ENCODE data around the gene CCDC85C. TPM values are rescaled to one million over a fixed set of nuclear protein-coding genes. Genes with fewer than 3 reads are reported as not detected.

The CCDC85C gene
- total and polyA plus RNA-seq, 10 of the 15 experiments (the other 5 are each of a cell fraction or from before 2014, with no cell fraction given): 0.03 to 3.6 (median 1.1) TPM

DNA sequence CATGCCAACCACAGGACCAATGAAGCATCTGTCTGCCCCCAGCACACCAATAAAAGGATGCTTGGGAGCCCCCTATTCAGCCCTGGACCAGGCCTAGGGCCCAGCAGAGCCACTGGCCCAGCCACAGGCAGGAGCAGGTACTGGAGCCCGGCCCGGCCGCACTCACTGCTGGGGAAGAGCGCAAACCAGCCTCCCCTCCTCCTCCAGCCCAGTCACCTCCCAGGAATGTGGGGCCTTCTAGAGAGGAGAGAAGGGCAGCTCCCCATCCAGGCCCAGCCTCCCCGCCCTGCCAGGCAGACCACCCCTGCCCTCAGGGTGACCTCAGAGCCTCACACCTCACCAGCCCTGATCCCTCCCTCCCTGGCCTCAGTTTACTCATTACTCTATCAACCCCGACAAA lies 66.6 kb downstream of the CCDC85C start (continued):
- TF ChIP-seq PRDM15 (CRISPR knock-in tag; IDR thresholded peaks at IDR 0.05) (no peak), POLR2A (IDR thresholded peaks at IDR 0.05; ENCODE audit: low read depth, low read length) (no peak), SMARCA5 (IDR thresholded peaks at IDR 0.05) (no peak), IKZF2 (IDR thresholded peaks at IDR 0.05) (no peak), RFX5 (IDR thresholded peaks at IDR 0.05; ENCODE audit: low read depth, low read length) (no peak), FOS (IDR thresholded peaks at IDR 0.05; ENCODE audit: borderline replicate concordance, extremely low read depth, insufficient read length) (no peak), NFYA (IDR thresholded peaks at IDR 0.05; ENCODE audit: borderline replicate concordance, low read depth, low read length) (no peak), RB1 (IDR thresholded peaks at IDR 0.05; ENCODE audit: borderline replicate concordance) (no peak)

DNA sequence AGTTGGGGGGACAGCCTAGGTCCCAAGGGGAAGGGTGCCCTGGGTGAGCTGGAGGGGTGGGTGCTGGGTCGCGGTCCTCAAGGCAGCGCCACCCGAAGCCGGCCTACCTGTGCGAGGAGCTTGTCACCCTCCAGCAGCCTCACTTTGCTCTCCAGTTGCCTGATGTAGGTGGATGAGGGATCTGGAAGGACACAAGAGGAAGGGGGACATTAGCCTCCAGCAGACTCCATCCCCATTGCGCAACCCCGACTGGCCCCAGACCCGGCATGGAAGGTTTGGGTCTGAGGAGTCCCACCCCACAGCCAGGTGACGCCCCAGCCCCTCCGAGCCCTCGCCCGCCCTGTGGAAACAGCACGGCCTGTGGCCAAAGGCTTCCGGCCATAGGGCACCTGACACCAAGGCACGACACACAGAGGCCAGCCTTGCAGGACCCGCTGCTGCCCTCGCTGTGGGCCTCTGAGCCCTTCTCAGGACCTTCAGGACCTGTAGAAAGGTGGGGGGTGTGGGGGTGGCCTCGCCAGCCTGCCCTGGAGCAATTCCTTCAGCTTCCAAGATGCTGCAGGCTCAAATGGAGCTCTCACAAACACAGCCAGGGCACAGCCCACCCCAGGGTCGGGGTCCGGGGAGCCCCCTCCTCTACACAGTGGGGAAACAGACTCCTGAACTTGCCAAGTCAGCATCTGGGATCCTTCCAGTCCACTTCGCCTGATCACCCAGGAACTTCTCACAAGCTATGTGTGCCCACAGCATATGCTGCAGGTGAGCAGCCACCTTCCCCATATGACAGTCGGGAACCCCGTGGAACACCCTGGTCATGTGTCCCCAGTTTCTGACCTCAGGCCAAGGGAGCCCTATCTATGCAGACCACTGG lies 67.9 kb downstream of the CCDC85C start:
- RAD21 ChIA-PET (ENCODE audit: unreplicated experiment): no interaction called here
- Histone ChIP-seq H3K27ac (ENCODE audit: control insufficient read depth, insufficient read depth) (no peak overlapping the region), H3K4me2 (ENCODE audit: control insufficient read depth, insufficient read depth) (no peak overlapping the region), H3K4me1 (ENCODE audit: control insufficient read depth, insufficient read depth, low read length) (no peaks in the 10 kb centered on the region), H3K27me3 (replicated peaks in 1 of 2; ENCODE audit: control insufficient read depth in 2 of 2, insufficient read depth in 2 of 2, low read length in 1 of 2) (no peaks in the 10 kb centered on the region), H4K20me1 (ENCODE audit: control insufficient read depth, insufficient read depth) (no peaks in the 10 kb centered on the region), H3K79me2 (ENCODE audit: control insufficient read depth, insufficient read depth, low read length) (no peaks in the 10 kb centered on the region), H3K36me3 (ENCODE audit: control insufficient read depth in 2 of 2, insufficient read depth in 2 of 2, low read length in 1 of 2) (no peaks in the 10 kb centered on the region), H3K9me3 (replicated peaks; ENCODE audit: control insufficient read depth, insufficient read depth, low read length) (no peaks in the 10 kb centered on the region), H3K4me3 (no peak overlapping the region), H3K9ac (ENCODE audit: control insufficient read depth, insufficient read depth, low read length) (no peak overlapping the region), H2AFZ (ENCODE audit: control insufficient read depth, low read depth, low read length) (no peak overlapping the region)
- FAIRE-seq (no peak), ATAC-seq (no peak), DNase-seq (ENCODE audit: low read depth, low spot score) (no peak)
- CTCF ChIA-PET: no interaction called here
- no TSS peak for BruUV-seq (replicated peaks)
- 50% methylated on average over 23 of the region's 24 CpGs for WGBS (ENCODE audit: insufficient coverage, insufficient replicate concordance, low lambda C conversion rate, missing lambda C conversion rate)
- POLR2A ChIA-PET: no interaction called here
- intact Hi-C loops (cut with micrococcal nuclease; ENCODE audit: unreplicated experiment): no loop called here
- SMC1A ChIA-PET (ENCODE audit: uncharacterized antibody, unreplicated experiment): no interaction called here
- in situ Hi-C loops (cut with MboI): no loop called here
- TF ChIP-seq FOXK2 (IDR thresholded peaks at IDR 0.05): no peak
- TF ChIP-seq, protein P1, sequence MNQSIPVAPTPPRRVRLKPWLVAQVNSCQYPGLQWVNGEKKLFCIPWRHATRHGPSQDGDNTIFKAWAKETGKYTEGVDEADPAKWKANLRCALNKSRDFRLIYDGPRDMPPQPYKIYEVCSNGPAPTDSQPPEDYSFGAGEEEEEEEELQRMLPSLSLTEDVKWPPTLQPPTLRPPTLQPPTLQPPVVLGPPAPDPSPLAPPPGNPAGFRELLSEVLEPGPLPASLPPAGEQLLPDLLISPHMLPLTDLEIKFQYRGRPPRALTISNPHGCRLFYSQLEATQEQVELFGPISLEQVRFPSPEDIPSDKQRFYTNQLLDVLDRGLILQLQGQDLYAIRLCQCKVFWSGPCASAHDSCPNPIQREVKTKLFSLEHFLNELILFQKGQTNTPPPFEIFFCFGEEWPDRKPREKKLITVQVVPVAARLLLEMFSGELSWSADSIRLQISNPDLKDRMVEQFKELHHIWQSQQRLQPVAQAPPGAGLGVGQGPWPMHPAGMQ (IDR thresholded peaks at IDR 0.05; ENCODE audit: borderline replicate concordance): no peak
- no peak for TF ChIP-seq POLR2AphosphoS2 (IDR thresholded peaks at IDR 0.05; ENCODE audit: low read depth, low read length)
- no peak for TF ChIP-seq SRF (IDR thresholded peaks at IDR 0.05; ENCODE audit: low read depth in 2 of 2, low read length in 2 of 2)
- no peak for TF ChIP-seq KAT2A (conservative IDR thresholded peaks at IDR 0.05; ENCODE audit: control insufficient read depth, low read depth, low read length)
- no peak for TF ChIP-seq FOXM1 (IDR thresholded peaks at IDR 0.05; ENCODE audit: low read depth, low read length)
- TF ChIP-seq POLR2AphosphoS5 (IDR thresholded peaks at IDR 0.05; ENCODE audit: low read length): no peak
- TF ChIP-seq NFYA (IDR thresholded peaks at IDR 0.05; ENCODE audit: borderline replicate concordance, low read depth, low read length): no peak
- TF ChIP-seq JUNB (IDR thresholded peaks at IDR 0.05): no peak
- TF ChIP-seq YBX1 (IDR thresholded peaks at IDR 0.05): no peak
- no peak for TF ChIP-seq IKZF2 (IDR thresholded peaks at IDR 0.05)
- no peak for TF ChIP-seq RAD51 (IDR thresholded peaks at IDR 0.05)
- no peak for TF ChIP-seq PAX5 (IDR thresholded peaks at IDR 0.05; ENCODE audit: borderline replicate concordance, low read depth, low read length)
- no peak for TF ChIP-seq ZNF217 (IDR thresholded peaks at IDR 0.05)
- TF ChIP-seq RUNX3 (IDR thresholded peaks at IDR 0.05; ENCODE audit: low read length): no peak

Measured in GM12878 (cell line).